Panc1 (cell line): ENCODE results near the gene TPI1.

Source experiments
- CTCF ChIP-seq: fragments of 450-650 bp; IDR thresholded peaks from 2 replicates; pipeline ENCODE4 v1.5.1; 2017; ENCODE audit warnings: mild to moderate bottlenecking
- POLR2AphosphoS5 ChIP-seq: IDR thresholded peaks from 2 replicates; pipeline ENCODE4 v1.6.1; 2012; ENCODE audit warnings: mild to moderate bottlenecking, low read depth, low read length, moderate library complexity
- REST ChIP-seq, 2 experiments: IDR thresholded peaks; 2 replicates each; pipeline ENCODE4 v1.6.1; 2011 to 2012; ENCODE audit warnings: low read depth in 2 of 2, control low read depth in 1 of 2, low read length in 1 of 2, mild to moderate bottlenecking in 1 of 2, moderate library complexity in 1 of 2; ENCODE audit not compliant: insufficient read depth in 1 of 2

GRCh38 chr12:6914246-6914946, 47.1 kb downstream of the TPI1 start, which contains the start of gene ENO2:
- TF ChIP-seq POLR2AphosphoS5, result no peak
- no peak for TF ChIP-seq CTCF
- TF ChIP-seq REST (IDR thresholded peaks at IDR 0.05; ENCODE audit: insufficient read depth in 1 of 2, low read depth in 2 of 2, low read length in 1 of 2), result no peak
